Measurements from ENCODE around the gene CNNM1. TPM values are rescaled to one million over a fixed set of nuclear protein-coding genes. Genes with fewer than 3 reads are reported as not detected.

CNNM1 gene
- total RNA-seq, 1 experiment from 2014 or later: not detected

DNA sequence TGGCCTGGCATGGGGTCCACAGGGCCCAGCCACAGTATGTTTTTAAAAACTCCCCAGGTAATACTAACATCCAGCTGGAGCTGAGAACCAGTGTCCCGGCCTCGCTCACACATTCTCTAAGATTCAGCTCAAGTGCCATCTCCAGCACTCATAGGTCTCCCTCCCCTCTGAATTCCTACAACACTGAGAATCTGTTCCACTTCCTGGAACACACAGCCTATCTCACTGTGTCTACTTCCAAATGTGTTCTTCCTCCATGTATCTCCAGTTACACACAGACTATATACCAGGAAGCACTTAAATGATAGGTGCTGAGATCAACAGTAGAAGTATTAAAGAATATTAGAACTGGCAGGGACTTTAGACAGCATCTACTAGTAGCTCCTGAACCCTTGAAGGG lies 90.5 kb downstream of the CNNM1 start:
- Histone ChIP-seq H3K27ac (no peak overlapping the region), H3K27me3 (ENCODE audit: insufficient read depth, low read depth) (no peaks in the 10 kb centered on the region), H4K20me1 (ENCODE audit: insufficient read depth) (no peaks in the 10 kb centered on the region), H3K4me2 (no peak overlapping the region), H3K9me2 (ENCODE audit: insufficient read depth) (no peaks in the 10 kb centered on the region), H3K9me3 (ENCODE audit: insufficient read depth, low read depth) (no peaks in the 10 kb centered on the region), H3K79me2 (ENCODE audit: low read depth) (no peaks in the 10 kb centered on the region), H3K4me1 (replicated peaks; ENCODE audit: insufficient read depth) (no peaks in the 10 kb centered on the region), H2AFZ (no peak overlapping the region), H3F3A (ENCODE audit: insufficient read depth, low read depth) (no peaks in the 10 kb centered on the region), H3K4me3 (no peak overlapping the region), H3K36me3 (ENCODE audit: low read depth) (peaks cover 4% of the 10 kb centered on the region; the same call in 1 of the 2 replicates)
- ChIA-PET CTCF (no interaction called here), POLR2A (ENCODE audit: unreplicated experiment) (no interaction called here)
- intact Hi-C loops (cut with micrococcal nuclease; ENCODE audit: unreplicated experiment): no loop called here
- DNase-seq: no peak
- no TSS peak for BruUV-seq (replicated peaks)
- TF ChIP-seq EZH2 (IDR thresholded peaks at IDR 0.05; ENCODE audit: low read depth): no peak
- TF ChIP-seq, protein P1, sequence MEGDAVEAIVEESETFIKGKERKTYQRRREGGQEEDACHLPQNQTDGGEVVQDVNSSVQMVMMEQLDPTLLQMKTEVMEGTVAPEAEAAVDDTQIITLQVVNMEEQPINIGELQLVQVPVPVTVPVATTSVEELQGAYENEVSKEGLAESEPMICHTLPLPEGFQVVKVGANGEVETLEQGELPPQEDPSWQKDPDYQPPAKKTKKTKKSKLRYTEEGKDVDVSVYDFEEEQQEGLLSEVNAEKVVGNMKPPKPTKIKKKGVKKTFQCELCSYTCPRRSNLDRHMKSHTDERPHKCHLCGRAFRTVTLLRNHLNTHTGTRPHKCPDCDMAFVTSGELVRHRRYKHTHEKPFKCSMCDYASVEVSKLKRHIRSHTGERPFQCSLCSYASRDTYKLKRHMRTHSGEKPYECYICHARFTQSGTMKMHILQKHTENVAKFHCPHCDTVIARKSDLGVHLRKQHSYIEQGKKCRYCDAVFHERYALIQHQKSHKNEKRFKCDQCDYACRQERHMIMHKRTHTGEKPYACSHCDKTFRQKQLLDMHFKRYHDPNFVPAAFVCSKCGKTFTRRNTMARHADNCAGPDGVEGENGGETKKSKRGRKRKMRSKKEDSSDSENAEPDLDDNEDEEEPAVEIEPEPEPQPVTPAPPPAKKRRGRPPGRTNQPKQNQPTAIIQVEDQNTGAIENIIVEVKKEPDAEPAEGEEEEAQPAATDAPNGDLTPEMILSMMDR (conservative IDR thresholded peaks at IDR 0.05): no peak

DNA sequence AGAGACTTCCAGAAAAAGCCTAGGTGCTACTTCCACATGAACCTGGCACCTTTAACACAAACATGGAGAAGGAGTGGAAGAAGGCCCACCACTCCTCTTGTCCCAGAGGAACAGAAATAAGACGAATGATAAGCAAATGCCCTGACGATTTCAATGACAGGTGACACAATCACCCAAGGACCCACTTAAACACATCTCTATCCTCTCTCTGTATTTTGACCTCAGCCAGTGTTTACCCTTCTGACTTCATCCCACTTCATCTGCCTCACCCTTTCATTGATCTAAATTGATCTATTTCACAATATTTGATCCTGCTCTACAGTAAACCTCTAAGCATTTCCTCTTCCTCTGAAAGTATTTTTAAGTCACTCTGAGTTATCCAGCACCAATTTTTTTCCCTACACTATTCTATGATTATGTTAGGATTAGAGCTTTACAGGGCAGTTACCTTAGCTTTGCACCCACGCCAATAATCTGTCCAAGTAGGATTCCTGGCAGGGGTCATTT lies 92.1 kb downstream of the CNNM1 start:
- no TSS peak for BruUV-seq (replicated peaks)
- no peaks in the 10 kb centered on the region for H3K4me1 ChIP-seq (replicated peaks; ENCODE audit: insufficient read depth)
- no peak overlapping the region for H3K4me3 ChIP-seq
- TF ChIP-seq, protein P1 (conservative IDR thresholded peaks at IDR 0.05): no peak
- TF ChIP-seq EZH2 (IDR thresholded peaks at IDR 0.05; ENCODE audit: low read depth): no peak
- no peak overlapping the region for H2AFZ ChIP-seq
- no peak overlapping the region for H3K4me2 ChIP-seq
- no peaks in the 10 kb centered on the region for H4K20me1 ChIP-seq (ENCODE audit: insufficient read depth)
- H3K36me3 ChIP-seq (ENCODE audit: low read depth): peaks cover 4% of the 10 kb centered on the region; the same call in 1 of the 2 replicates
- no peaks in the 10 kb centered on the region for H3K79me2 ChIP-seq (ENCODE audit: low read depth)
- no peak for DNase-seq
- ChIA-PET CTCF (no interaction called here), POLR2A (ENCODE audit: unreplicated experiment) (no interaction called here)
- no peaks in the 10 kb centered on the region for H3K9me2 ChIP-seq (ENCODE audit: insufficient read depth)
- intact Hi-C loops (cut with micrococcal nuclease; ENCODE audit: unreplicated experiment): no loop called here
- no peaks in the 10 kb centered on the region for H3K9me3 ChIP-seq (ENCODE audit: insufficient read depth, low read depth)
- no peaks in the 10 kb centered on the region for H3F3A ChIP-seq (ENCODE audit: insufficient read depth, low read depth)
- no peak overlapping the region for H3K27ac ChIP-seq
- no peaks in the 10 kb centered on the region for H3K27me3 ChIP-seq (ENCODE audit: insufficient read depth, low read depth)

DNA sequence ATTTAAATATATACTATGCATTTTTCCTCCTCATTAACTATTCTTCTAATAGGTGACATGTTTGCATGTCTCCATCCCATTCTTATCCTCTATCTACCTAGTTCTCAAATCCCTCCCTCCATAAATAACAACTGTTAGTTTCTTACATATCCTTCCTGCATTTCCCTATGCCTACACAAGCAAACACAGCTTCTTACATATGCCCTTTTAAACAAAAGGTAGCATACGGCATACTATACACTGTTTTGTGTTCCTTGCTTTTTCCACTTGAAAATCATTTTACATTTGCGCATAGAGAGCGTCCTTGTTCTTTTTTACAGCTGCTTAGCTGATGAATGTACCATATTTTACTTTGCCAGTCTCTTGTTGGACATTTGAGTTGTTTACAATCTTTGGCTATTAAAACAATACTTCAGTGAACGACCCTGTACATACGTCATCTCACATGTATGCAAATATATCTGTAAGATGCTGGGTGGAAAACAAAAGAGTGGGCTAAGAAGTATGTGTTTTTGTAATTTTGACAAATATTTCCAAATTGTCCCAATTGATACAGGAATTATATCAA lies 93.5 kb downstream of the CNNM1 start:
- Histone ChIP-seq H3K27me3 (ENCODE audit: insufficient read depth, low read depth) (no peaks in the 10 kb centered on the region), H2AFZ (no peak overlapping the region), H3K4me2 (no peak overlapping the region), H3K79me2 (ENCODE audit: low read depth) (peaks cover 2% of the 10 kb centered on the region), H3K9me3 (ENCODE audit: insufficient read depth, low read depth) (no peaks in the 10 kb centered on the region), H3K36me3 (ENCODE audit: low read depth) (peaks cover 4% of the 10 kb centered on the region; the same call in 1 of the 2 replicates), H4K20me1 (ENCODE audit: insufficient read depth) (no peaks in the 10 kb centered on the region), H3K27ac (no peak overlapping the region), H3F3A (ENCODE audit: insufficient read depth, low read depth) (no peaks in the 10 kb centered on the region), H3K4me3 (no peak overlapping the region), H3K9me2 (ENCODE audit: insufficient read depth) (no peaks in the 10 kb centered on the region), H3K4me1 (replicated peaks; ENCODE audit: insufficient read depth) (no peaks in the 10 kb centered on the region)
- DNase-seq: no peak
- ChIA-PET POLR2A (ENCODE audit: unreplicated experiment) (no interaction called here), CTCF (no interaction called here)
- intact Hi-C loops (cut with micrococcal nuclease; ENCODE audit: unreplicated experiment): no loop called here
- no peak for TF ChIP-seq EZH2 (IDR thresholded peaks at IDR 0.05; ENCODE audit: low read depth)
- TF ChIP-seq, protein P1 (conservative IDR thresholded peaks at IDR 0.05): no peak
- no TSS peak for BruUV-seq (replicated peaks)
